SU-DHL-6 (cell line): ENCODE results near the gene DNAJC5G.

Source experiments
- H2AFZ ChIP-seq: fragments of 200-600 bp; sonication (generic); 2 replicates; pipeline ENCODE4 v1.6.1; 2014; ENCODE audit warnings: low read depth, mild to moderate bottlenecking, moderate library complexity, mixed read lengths, antibody characterized with exemption, low read length; ENCODE audit not compliant: severe bottlenecking
- H3F3A ChIP-seq: fragments of 200-600 bp; shearing (Covaris generic); 2 replicates; pipeline ENCODE4 v1.6.0; 2016; ENCODE audit warnings: antibody characterized with exemption, mild to moderate bottlenecking; ENCODE audit not compliant: insufficient read depth
- H3K27ac ChIP-seq: fragments of 200-600 bp; sonication (generic); 2 replicates; pipeline ENCODE4 v1.5.1; 2016; ENCODE audit warnings: low read depth, mild to moderate bottlenecking, low read length, moderate library complexity, mixed read lengths
- H3K27me3 ChIP-seq: fragments of 200-600 bp; sonication (generic), shearing (Covaris generic); 2 replicates; pipeline ENCODE4 v1.6.0; 2014; ENCODE audit warnings: mild to moderate bottlenecking, low read length
- H3K36me3 ChIP-seq: fragments of 200-600 bp; sonication (generic); 2 replicates; pipeline ENCODE4 v1.6.1; 2014; ENCODE audit warnings: mild to moderate bottlenecking, low read length, mixed read lengths
- H3K4me2 ChIP-seq: fragments of 300-600, 200-600 bp; shearing (Covaris generic), sonication (generic); 2 replicates; pipeline ENCODE4 v1.6.0; 2014; ENCODE audit warnings: low read length, low read depth, mild to moderate bottlenecking; ENCODE audit not compliant: poor library complexity, severe bottlenecking
- H3K4me3 ChIP-seq: fragments of 200-600 bp; sonication (generic); 2 replicates; pipeline ENCODE4 v1.5.1; 2014; ENCODE audit warnings: antibody characterized with exemption, low read length, mild to moderate bottlenecking, mixed read lengths; ENCODE audit not compliant: insufficient read depth, poor library complexity, severe bottlenecking
- H3K79me2 ChIP-seq: fragments of 200-600 bp; sonication (generic); 2 replicates; pipeline ENCODE4 v1.6.1; 2014; ENCODE audit warnings: mild to moderate bottlenecking, low read length, moderate library complexity; ENCODE audit not compliant: insufficient read depth
- H3K9ac ChIP-seq: fragments of 200-600 bp; sonication (generic); 2 replicates; pipeline ENCODE4 v1.7.0; 2014; ENCODE audit warnings: mild to moderate bottlenecking, low read length
- H3K9me2 ChIP-seq: fragments of 200-600 bp; sonication (generic); replicated peaks from 2 replicates; pipeline ENCODE4 v1.6.1; 2014; ENCODE audit warnings: low read length; ENCODE audit not compliant: insufficient read depth
- H3K9me3 ChIP-seq: fragments of 200-600 bp; sonication (generic); 2 replicates; pipeline ENCODE4 v1.6.1; 2014; ENCODE audit warnings: low read length, mixed read lengths; ENCODE audit not compliant: insufficient read depth
- H4K20me1 ChIP-seq: fragments of 200-600 bp; sonication (generic); 2 replicates; pipeline ENCODE4 v1.6.1; 2014; ENCODE audit warnings: low read depth, mild to moderate bottlenecking, antibody characterized with exemption, low read length, moderate library complexity, mixed read lengths
- EZH2phosphoT487 ChIP-seq: fragments of 200-600 bp; sonication (generic), shearing (Covaris generic); conservative IDR thresholded peaks from 2 replicates; pipeline ENCODE4 v1.6.1; 2018; ENCODE audit warnings: mild to moderate bottlenecking, antibody characterized with exemption, low read length, moderate library complexity, mixed read lengths
- TF ChIP-seq, protein P1 (sequence below): fragments of 200-600 bp; sonication (generic); IDR thresholded peaks from one replicate; pipeline ENCODE4 v1.5.1; 2017; ENCODE audit warnings: antibody characterized with exemption, mild to moderate bottlenecking, low read length, moderate library complexity; ENCODE audit not compliant: insufficient read depth, poor library complexity, severe bottlenecking

DNAJC5G gene

DNA sequence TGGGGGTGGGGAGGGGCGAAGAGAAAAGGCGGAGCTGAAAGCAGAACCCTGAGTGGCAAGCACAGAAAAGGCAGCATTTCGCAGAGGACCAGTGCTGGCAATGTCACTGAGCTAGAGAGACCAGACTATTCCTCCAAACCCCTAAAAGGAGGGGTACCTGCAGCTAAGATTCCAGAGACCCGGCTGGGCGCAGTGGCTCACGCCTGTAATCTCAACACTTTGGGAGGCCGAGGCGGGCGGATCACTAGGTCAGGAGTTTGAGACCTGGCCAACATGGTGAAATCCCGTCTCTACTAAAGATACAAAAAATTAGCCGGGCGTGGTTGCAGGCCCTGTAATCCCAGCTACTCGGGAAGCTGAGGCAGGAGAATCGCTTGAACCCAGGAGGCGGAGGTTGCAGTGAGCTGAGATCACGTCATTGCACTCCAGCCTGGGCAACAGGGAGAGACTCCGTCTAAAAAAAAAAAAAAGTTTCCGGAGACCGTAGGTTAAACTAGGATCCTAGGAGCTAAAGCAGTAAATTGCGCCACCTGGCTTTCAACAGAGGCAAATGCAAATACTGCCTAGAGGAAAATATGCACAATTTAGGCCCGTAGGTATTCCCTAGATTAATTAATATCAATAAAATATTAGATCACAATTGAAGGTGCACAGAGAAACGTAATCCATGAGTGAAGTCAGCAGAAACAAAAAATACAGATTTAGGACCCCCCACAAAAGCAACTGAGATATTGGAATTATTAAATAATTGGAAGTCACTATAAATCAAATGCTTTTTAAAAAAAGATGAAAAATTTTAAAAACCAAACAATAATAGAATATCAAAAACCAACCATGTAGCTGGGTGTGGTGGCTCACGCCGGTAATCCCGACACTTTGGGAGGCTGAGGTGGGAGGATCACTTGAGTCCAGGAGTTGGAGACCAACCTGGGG is 28.1 kb downstream of the DNAJC5G start:
- H3K27me3 ChIP-seq: peaks cover 3% of the 10 kb centered on the region; the same call in 1 of the 2 replicates

DNA sequence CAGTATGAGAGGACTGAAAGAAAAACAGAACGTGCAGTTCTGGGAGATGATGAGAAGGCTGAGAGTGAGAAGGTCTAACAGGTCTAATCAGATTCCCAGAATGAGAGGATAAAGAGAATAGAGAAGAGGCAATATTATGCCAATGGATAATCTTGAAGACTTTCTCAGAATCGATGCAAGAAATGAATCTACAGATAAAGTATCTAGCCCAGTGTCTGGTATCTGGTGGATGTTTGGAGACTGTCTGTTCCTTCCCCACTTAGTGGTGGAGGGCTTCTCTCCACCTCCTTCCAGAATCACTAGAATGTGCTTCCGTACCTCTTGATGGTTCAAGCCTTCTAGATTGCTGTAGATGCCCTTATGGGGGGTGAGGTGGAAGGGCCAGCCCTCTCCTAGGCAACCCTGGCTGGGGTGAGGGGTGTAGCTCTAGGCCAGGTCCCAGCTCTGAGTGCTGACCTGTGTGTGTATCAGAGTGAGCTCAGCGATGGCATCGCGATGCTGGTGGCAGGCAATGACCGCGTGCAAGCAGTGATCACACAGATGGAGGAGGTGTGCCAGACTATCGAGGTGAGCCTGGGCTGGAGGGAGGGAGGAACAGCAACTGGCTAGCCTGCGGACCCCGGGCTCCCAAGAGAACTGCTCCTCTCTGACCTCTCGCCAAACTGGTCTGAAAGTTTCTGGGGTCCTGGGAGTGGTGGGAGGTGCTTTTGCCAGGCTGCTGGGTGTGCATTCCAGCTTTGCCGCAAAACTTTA is 29.4 kb downstream of the DNAJC5G start:
- no peak overlapping the region for H3K27ac ChIP-seq
- H3F3A ChIP-seq: no peaks in the 10 kb centered on the region
- no peak for TF ChIP-seq EZH2phosphoT487
- TF ChIP-seq, protein P1, sequence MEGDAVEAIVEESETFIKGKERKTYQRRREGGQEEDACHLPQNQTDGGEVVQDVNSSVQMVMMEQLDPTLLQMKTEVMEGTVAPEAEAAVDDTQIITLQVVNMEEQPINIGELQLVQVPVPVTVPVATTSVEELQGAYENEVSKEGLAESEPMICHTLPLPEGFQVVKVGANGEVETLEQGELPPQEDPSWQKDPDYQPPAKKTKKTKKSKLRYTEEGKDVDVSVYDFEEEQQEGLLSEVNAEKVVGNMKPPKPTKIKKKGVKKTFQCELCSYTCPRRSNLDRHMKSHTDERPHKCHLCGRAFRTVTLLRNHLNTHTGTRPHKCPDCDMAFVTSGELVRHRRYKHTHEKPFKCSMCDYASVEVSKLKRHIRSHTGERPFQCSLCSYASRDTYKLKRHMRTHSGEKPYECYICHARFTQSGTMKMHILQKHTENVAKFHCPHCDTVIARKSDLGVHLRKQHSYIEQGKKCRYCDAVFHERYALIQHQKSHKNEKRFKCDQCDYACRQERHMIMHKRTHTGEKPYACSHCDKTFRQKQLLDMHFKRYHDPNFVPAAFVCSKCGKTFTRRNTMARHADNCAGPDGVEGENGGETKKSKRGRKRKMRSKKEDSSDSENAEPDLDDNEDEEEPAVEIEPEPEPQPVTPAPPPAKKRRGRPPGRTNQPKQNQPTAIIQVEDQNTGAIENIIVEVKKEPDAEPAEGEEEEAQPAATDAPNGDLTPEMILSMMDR: no peak
- H3K9ac ChIP-seq: no peak overlapping the region
- no peak overlapping the region for H3K4me3 ChIP-seq
- no peaks in the 10 kb centered on the region for H3K9me2 ChIP-seq
- no peaks in the 10 kb centered on the region for H3K79me2 ChIP-seq
- H2AFZ ChIP-seq: no peak overlapping the region
- H4K20me1 ChIP-seq: no peaks in the 10 kb centered on the region
- H3K27me3 ChIP-seq: no peaks in the 10 kb centered on the region
- H3K4me2 ChIP-seq: no peak overlapping the region
- no peaks in the 10 kb centered on the region for H3K9me3 ChIP-seq
- H3K36me3 ChIP-seq: no peaks in the 10 kb centered on the region

More for the DNA sequence above, 28.1 kb downstream of the DNAJC5G start:
- Histone ChIP-seq H3K4me2 (peak overlapping the region; percentile 57), H3K9me3 (no peaks in the 10 kb centered on the region), H3K9me2 (no peaks in the 10 kb centered on the region), H3K79me2 (no peaks in the 10 kb centered on the region), H4K20me1 (no peaks in the 10 kb centered on the region), H3K4me3 (peak overlapping the region; percentile 26), H3K27ac (no peak overlapping the region), H3F3A (no peaks in the 10 kb centered on the region), H3K36me3 (no peaks in the 10 kb centered on the region), H2AFZ (peak overlapping the region; percentile 91), H3K9ac (peak overlapping the region; percentile 23; the same call in 1 of the 2 replicates)
- no peak for TF ChIP-seq EZH2phosphoT487
- TF ChIP-seq, protein P1: peak; percentile 83

DNA sequence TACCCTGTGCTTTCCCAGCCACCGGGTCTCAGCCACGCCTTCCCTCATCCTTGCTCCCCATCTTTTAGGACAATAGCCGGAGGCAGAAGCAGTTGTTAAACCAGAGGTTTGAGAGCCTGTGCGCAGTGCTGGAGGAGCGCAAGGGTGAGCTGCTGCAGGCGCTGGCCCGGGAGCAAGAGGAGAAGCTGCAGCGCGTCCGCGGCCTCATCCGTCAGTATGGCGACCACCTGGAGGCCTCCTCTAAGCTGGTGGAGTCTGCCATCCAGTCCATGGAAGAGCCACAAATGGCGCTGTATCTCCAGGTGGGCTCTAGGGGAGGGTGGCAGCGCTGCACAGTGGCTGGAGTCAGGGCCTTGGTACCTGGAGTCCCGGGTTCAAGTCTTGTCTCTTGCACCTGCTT is 30.3 kb downstream of the DNAJC5G start:
- TF ChIP-seq, protein P1: no peak
- no peak for TF ChIP-seq EZH2phosphoT487
- H3K79me2 ChIP-seq: no peaks in the 10 kb centered on the region
- no peak overlapping the region for H3K27ac ChIP-seq
- H3K9me2 ChIP-seq: no peaks in the 10 kb centered on the region
- H3K27me3 ChIP-seq: no peaks in the 10 kb centered on the region
- no peak overlapping the region for H2AFZ ChIP-seq
- no peaks in the 10 kb centered on the region for H3F3A ChIP-seq
- no peaks in the 10 kb centered on the region for H4K20me1 ChIP-seq
- no peak overlapping the region for H3K4me2 ChIP-seq
- no peak overlapping the region for H3K9ac ChIP-seq
- H3K4me3 ChIP-seq: no peak overlapping the region
- no peaks in the 10 kb centered on the region for H3K9me3 ChIP-seq
- H3K36me3 ChIP-seq: no peaks in the 10 kb centered on the region
